Fibroblast of lung (primary cell): ENCODE results near the gene MAP3K7. TPM values are rescaled to one million over a fixed set of nuclear protein-coding genes. Genes with fewer than 3 reads are reported as not detected.

ENCODE experiments used
- DNase-seq, 2 donors: peaks; one replicate each; pipeline versions ENCODE4 v3.0.0 to v3.0.0-alpha.2; 2010; ENCODE audit warnings: low read depth in 2 of 2
- H2AFZ ChIP-seq: 2 replicates; pipeline ENCODE4 v1.5.1; 2012; ENCODE audit warnings: low read length, control low read depth, inconsistent platforms
- H3K27ac ChIP-seq: 2 replicates; pipeline ENCODE4 v1.5.1; 2011; ENCODE audit warnings: low read length, control low read depth; ENCODE audit not compliant: insufficient read depth
- H3K27me3 ChIP-seq: 2 replicates; pipeline ENCODE4 v1.5.1; 2011; ENCODE audit warnings: mild to moderate bottlenecking, low read length; ENCODE audit not compliant: control insufficient read depth, insufficient read depth
- H3K36me3 ChIP-seq: 2 replicates; pipeline ENCODE4 v1.5.1; 2011; ENCODE audit warnings: low read length; ENCODE audit not compliant: control insufficient read depth, insufficient read depth
- H3K4me1 ChIP-seq: 2 replicates; pipeline ENCODE4 v1.5.1; 2011; ENCODE audit warnings: low read length; ENCODE audit not compliant: control insufficient read depth, insufficient read depth; ENCODE audit errors: extremely low read depth
- H3K4me2 ChIP-seq: 2 replicates; pipeline ENCODE4 v1.5.1; 2011; ENCODE audit warnings: low read length, control low read depth; ENCODE audit not compliant: insufficient read depth; ENCODE audit errors: extremely low read depth
- H3K4me3 ChIP-seq, 4 experiments: fragments of 200-600 bp in 1 of 4; sonication (generic) in 1 of 4; replicated peaks in 1 of 4; 2 replicates each; pipeline ENCODE4 v1.5.1; 2011 to 2016; ENCODE audit warnings: low read length in 4 of 4, low read depth in 3 of 4, mild to moderate bottlenecking in 3 of 4, control low read depth in 2 of 4, inconsistent platforms in 1 of 4, mixed read lengths in 1 of 4; ENCODE audit not compliant: insufficient read depth in 1 of 4; ENCODE audit errors: control extremely low read depth in 1 of 4
- H3K79me2 ChIP-seq: 2 replicates; pipeline ENCODE4 v1.5.1; 2012; ENCODE audit warnings: mild to moderate bottlenecking, low read length, inconsistent platforms; ENCODE audit not compliant: control insufficient read depth, insufficient read depth
- H3K9ac ChIP-seq: 2 replicates; pipeline ENCODE4 v1.5.1; 2011; ENCODE audit warnings: mild to moderate bottlenecking, low read length, control low read depth; ENCODE audit not compliant: insufficient read depth
- H3K9me3 ChIP-seq: 2 replicates; pipeline ENCODE4 v1.5.1; 2012; ENCODE audit warnings: low read depth, low read length; ENCODE audit not compliant: control insufficient read depth, insufficient read depth
- H4K20me1 ChIP-seq: 2 replicates; pipeline ENCODE4 v1.5.1; 2011; ENCODE audit warnings: low read length; ENCODE audit not compliant: control insufficient read depth, insufficient read depth; ENCODE audit errors: extremely low read depth
- CTCF ChIP-seq, 2 donors: IDR thresholded peaks in 1 of 2; conservative IDR thresholded peaks in 1 of 2; 1 replicate in 1 of 2; 2 replicates in 1 of 2; pipeline ENCODE4 v1.5.1; 2011 to 2012; ENCODE audit warnings: low read length in 2 of 2, control low read depth in 1 of 2, inconsistent platforms in 1 of 2, low read depth in 1 of 2, mild to moderate bottlenecking in 1 of 2
- EZH2 ChIP-seq: IDR thresholded peaks from 2 replicates; pipeline ENCODE4 v1.5.1; 2012; ENCODE audit warnings: low read length, control low read depth, mild to moderate bottlenecking; ENCODE audit errors: missing control alignments
- polyA plus RNA-seq, 2 donors: library from polyadenylated mRNA; depleted of rRNA in 1 of 2; stranded (reverse) in 1 of 2; unstranded in 1 of 2; fragments of >200 nt; gene quantifications; 2 replicates each; pipeline ENCODE4 v1.2.1, GENCODE V29; 2011 to 2012; ENCODE audit warnings: missing spikeins in 1 of 2
- total RNA-seq: library from RNA; depleted of rRNA; stranded (reverse); fragments of >200 nt; gene quantifications from 2 replicates; pipeline ENCODE4 v1.2.1, GENCODE V29; 2014

The MAP3K7 gene
- total and polyA plus RNA-seq, 2 donors (not counting 1 experiment from before 2014, with no cell fraction given), result 35.5 to 48.6 TPM

DNA sequence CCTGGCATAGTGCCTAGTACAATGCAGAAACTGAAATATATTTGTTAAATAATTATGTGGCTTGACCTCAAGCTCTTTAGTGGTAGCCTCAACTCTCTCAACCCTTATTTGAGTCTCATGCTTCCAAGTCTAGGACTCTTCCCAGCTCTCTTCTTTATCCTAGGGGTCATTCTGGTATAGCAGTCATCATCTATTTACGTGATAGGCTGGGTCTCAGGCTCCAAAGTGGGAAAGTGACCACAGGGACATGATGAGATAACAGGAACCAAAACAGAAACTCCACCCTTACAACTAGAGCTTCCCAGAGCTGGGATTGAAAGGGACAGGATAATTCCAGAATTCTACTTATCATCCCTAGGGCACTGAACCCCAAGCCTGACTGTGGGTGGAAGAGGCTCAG is 17.7 kb upstream of the MAP3K7 start:
- no peak overlapping the region for H2AFZ ChIP-seq
- no peaks in the 10 kb centered on the region for H3K4me1 ChIP-seq
- no peaks in the 10 kb centered on the region for H3K27me3 ChIP-seq
- DNase-seq, result no peak
- no peak overlapping the region for H3K4me2 ChIP-seq
- H3K36me3 ChIP-seq, result no peaks in the 10 kb centered on the region
- H3K27ac ChIP-seq, result no peak overlapping the region
- H4K20me1 ChIP-seq, result no peaks in the 10 kb centered on the region
- no peaks in the 10 kb centered on the region for H3K79me2 ChIP-seq
- no peaks in the 10 kb centered on the region for H3K9me3 ChIP-seq
- TF ChIP-seq EZH2, result no peak
- TF ChIP-seq CTCF (conservative IDR thresholded peaks at IDR 0.05 in 1 of 2, IDR thresholded peaks at IDR 0.05 in 1 of 2; ENCODE audit: low read depth in 1 of 2, low read length in 2 of 2), result no peak
- H3K9ac ChIP-seq, result no peak overlapping the region
- H3K4me3 ChIP-seq, result no peak overlapping the region

DNA sequence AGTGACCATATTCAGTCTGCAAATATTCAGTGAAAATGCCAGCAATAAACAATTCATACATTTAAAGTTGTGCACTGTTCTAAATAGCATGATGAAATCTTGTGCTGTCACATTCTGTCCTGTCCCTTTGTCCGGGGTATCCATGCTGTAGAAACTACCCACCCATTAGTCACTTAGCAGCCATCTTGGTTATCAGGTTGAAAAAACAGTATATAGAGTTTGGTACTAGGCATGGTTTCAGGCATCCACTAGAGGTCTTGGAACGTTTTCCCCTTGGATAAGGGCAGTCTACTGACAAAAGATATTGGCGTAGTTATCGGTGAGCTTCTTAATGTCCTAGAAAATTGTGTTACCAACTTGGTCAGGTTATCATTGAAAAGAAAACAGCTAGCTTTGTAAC is 12.3 kb upstream of the MAP3K7 start:
- Histone ChIP-seq H3K4me3 (no peak overlapping the region), H3K9me3 (no peaks in the 10 kb centered on the region), H3K27ac (no peak overlapping the region), H3K9ac (no peak overlapping the region), H3K4me1 (no peaks in the 10 kb centered on the region), H3K36me3 (no peaks in the 10 kb centered on the region), H3K4me2 (no peak overlapping the region), H4K20me1 (no peaks in the 10 kb centered on the region), H3K27me3 (no peaks in the 10 kb centered on the region), H3K79me2 (no peaks in the 10 kb centered on the region), H2AFZ (no peak overlapping the region)
- TF ChIP-seq EZH2 (no peak), CTCF (conservative IDR thresholded peaks at IDR 0.05 in 1 of 2, IDR thresholded peaks at IDR 0.05 in 1 of 2; ENCODE audit: low read depth in 1 of 2, low read length in 2 of 2) (no peak)
- no peak for DNase-seq

GRCh38 chr6:90598192-90598951 is 11.5 kb upstream of the MAP3K7 start:
- Histone ChIP-seq H2AFZ (no peak overlapping the region), H3K4me3 (no peak overlapping the region), H3K36me3 (no peaks in the 10 kb centered on the region), H3K9ac (no peak overlapping the region), H3K79me2 (no peaks in the 10 kb centered on the region), H3K4me1 (no peaks in the 10 kb centered on the region), H3K9me3 (no peaks in the 10 kb centered on the region), H3K27ac (no peak overlapping the region), H3K27me3 (no peaks in the 10 kb centered on the region), H4K20me1 (no peaks in the 10 kb centered on the region), H3K4me2 (no peak overlapping the region)
- no peak for DNase-seq
- no peak for TF ChIP-seq CTCF (conservative IDR thresholded peaks at IDR 0.05 in 1 of 2, IDR thresholded peaks at IDR 0.05 in 1 of 2; ENCODE audit: low read depth in 1 of 2, low read length in 2 of 2)
- no peak for TF ChIP-seq EZH2
